GM21576 (cell line): ENCODE data around the gene MUS81.

ENCODE experiments used
- ATAC-seq: cut with Tn5 transposase; IDR thresholded peaks from one replicate; pipeline ENCODE4 v1.9.1; 2021; ENCODE audit warnings: mild to moderate bottlenecking, moderate library complexity; ENCODE audit not compliant: unreplicated experiment

MUS81 gene

GRCh38 chr11:65859812-65860277, 388 bp upstream of the MUS81 start:
- ATAC-seq: no peak

GRCh38 chr11:65861165-65861505, 902 bp downstream of the MUS81 start:
- no peak for ATAC-seq

GRCh38 chr11:65861533-65862183, 1.4 kb downstream of the MUS81 start:
- ATAC-seq: no peak

- ATAC-seq: no peak
Measured at GRCh38 chr11:65862191-65862735, 2.0 kb downstream of the MUS81 start.

- ATAC-seq: no peak
Measured at GRCh38 chr11:65862941-65863888, 3.0 kb downstream of the MUS81 start.

GRCh38 chr11:65863889-65864705, 3.9 kb downstream of the MUS81 start:
- ATAC-seq: no peak

- ATAC-seq: no peak
Measured at GRCh38 chr11:65864706-65865471, 4.7 kb downstream of the MUS81 start.

- ATAC-seq: no peak
Measured at GRCh38 chr11:65865550-65866172, 5.4 kb downstream of the MUS81 start.

- no peak for ATAC-seq
Measured at GRCh38 chr11:65866509-65867283, 6.5 kb downstream of the MUS81 start.

- no peak for ATAC-seq
Measured at GRCh38 chr11:65867284-65868071, 7.2 kb downstream of the MUS81 start.

GRCh38 chr11:65868076-65868667, 7.9 kb downstream of the MUS81 start:
- no peak for ATAC-seq

- no peak for ATAC-seq
Measured at GRCh38 chr11:65868907-65869306, 8.7 kb downstream of the MUS81 start.

GRCh38 chr11:65869643-65870306, 9.5 kb downstream of the MUS81 start:
- no peak for ATAC-seq

GRCh38 chr11:65870307-65870658, 10.1 kb downstream of the MUS81 start:
- ATAC-seq: no peak

GRCh38 chr11:65870706-65871681, 10.8 kb downstream of the MUS81 start:
- ATAC-seq: no peak

- ATAC-seq: no peak
Measured at GRCh38 chr11:65871811-65872548, 11.7 kb downstream of the MUS81 start.
